ENCODE data around the gene TTC27. TPM values are rescaled to one million over a fixed set of nuclear protein-coding genes. Genes with fewer than 3 reads are reported as not detected.

The TTC27 gene
- total and polyA plus RNA-seq, 10 of the 15 experiments (the other 5 are each of a cell fraction or from before 2014, with no cell fraction given) = 20.4 to 34.9 (median 26.0) TPM

- POLR2A ChIA-PET = interaction anchor here (0.6 to 1.2 kb wide), 2 partner anchors 16 to 734 kb away, joined by 3 to 6 read pairs; no protein-coding TSS in a partner anchor
- intact Hi-C loops (cut with micrococcal nuclease; ENCODE audit: unreplicated experiment) = no loop called here
- WGBS (ENCODE audit: insufficient coverage, insufficient replicate concordance, low lambda C conversion rate, missing lambda C conversion rate) = over 99% methylated on average over 5 of the region's 5 CpGs
- FAIRE-seq (no peak), DNase-seq (ENCODE audit: low read depth, low spot score) (no peak), ATAC-seq (no peak)
- Histone ChIP-seq H3K4me3 (no peak overlapping the region), H2AFZ (ENCODE audit: control insufficient read depth, low read depth, low read length) (no peak overlapping the region), H3K4me2 (ENCODE audit: control insufficient read depth, insufficient read depth) (no peak overlapping the region), H3K9me3 (replicated peaks; ENCODE audit: control insufficient read depth, insufficient read depth, low read length) (no peaks in the 10 kb centered on the region), H4K20me1 (ENCODE audit: control insufficient read depth, insufficient read depth) (no peaks in the 10 kb centered on the region), H3K79me2 (ENCODE audit: control insufficient read depth, insufficient read depth, low read length) (no peaks in the 10 kb centered on the region), H3K36me3 (ENCODE audit: control insufficient read depth in 2 of 2, insufficient read depth in 2 of 2, low read length in 1 of 2) (peaks cover 0 to 5% of the 10 kb centered on the region in 2 experiments; a peak in 3 of 4 replicates), H3K27me3 (replicated peaks in 1 of 2; ENCODE audit: control insufficient read depth in 2 of 2, insufficient read depth in 2 of 2, low read length in 1 of 2) (no peaks in the 10 kb centered on the region), H3K4me1 (ENCODE audit: control insufficient read depth, insufficient read depth, low read length) (no peaks in the 10 kb centered on the region), H3K27ac (ENCODE audit: control insufficient read depth, insufficient read depth) (no peak overlapping the region), H3K9ac (ENCODE audit: control insufficient read depth, insufficient read depth, low read length) (no peak overlapping the region)
- CTCF ChIA-PET = interaction anchor here (0.7 to 1.3 kb wide), 3 partner anchors 11 to 936 kb away, joined by 3 to 7 read pairs (median 4); no protein-coding TSS in a partner anchor
- TSS peak; percentile 40 for BruUV-seq (replicated peaks)
- in situ Hi-C loops (cut with MboI) = no loop called here
- TF ChIP-seq, protein P1, sequence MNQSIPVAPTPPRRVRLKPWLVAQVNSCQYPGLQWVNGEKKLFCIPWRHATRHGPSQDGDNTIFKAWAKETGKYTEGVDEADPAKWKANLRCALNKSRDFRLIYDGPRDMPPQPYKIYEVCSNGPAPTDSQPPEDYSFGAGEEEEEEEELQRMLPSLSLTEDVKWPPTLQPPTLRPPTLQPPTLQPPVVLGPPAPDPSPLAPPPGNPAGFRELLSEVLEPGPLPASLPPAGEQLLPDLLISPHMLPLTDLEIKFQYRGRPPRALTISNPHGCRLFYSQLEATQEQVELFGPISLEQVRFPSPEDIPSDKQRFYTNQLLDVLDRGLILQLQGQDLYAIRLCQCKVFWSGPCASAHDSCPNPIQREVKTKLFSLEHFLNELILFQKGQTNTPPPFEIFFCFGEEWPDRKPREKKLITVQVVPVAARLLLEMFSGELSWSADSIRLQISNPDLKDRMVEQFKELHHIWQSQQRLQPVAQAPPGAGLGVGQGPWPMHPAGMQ (IDR thresholded peaks at IDR 0.05; ENCODE audit: borderline replicate concordance) = no peak
- TF ChIP-seq, protein P2, sequence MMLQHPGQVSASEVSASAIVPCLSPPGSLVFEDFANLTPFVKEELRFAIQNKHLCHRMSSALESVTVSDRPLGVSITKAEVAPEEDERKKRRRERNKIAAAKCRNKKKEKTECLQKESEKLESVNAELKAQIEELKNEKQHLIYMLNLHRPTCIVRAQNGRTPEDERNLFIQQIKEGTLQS (IDR thresholded peaks at IDR 0.05; ENCODE audit: borderline replicate concordance, extremely low read depth, low read depth, low read length) = no peak
- TF ChIP-seq, protein P3, sequence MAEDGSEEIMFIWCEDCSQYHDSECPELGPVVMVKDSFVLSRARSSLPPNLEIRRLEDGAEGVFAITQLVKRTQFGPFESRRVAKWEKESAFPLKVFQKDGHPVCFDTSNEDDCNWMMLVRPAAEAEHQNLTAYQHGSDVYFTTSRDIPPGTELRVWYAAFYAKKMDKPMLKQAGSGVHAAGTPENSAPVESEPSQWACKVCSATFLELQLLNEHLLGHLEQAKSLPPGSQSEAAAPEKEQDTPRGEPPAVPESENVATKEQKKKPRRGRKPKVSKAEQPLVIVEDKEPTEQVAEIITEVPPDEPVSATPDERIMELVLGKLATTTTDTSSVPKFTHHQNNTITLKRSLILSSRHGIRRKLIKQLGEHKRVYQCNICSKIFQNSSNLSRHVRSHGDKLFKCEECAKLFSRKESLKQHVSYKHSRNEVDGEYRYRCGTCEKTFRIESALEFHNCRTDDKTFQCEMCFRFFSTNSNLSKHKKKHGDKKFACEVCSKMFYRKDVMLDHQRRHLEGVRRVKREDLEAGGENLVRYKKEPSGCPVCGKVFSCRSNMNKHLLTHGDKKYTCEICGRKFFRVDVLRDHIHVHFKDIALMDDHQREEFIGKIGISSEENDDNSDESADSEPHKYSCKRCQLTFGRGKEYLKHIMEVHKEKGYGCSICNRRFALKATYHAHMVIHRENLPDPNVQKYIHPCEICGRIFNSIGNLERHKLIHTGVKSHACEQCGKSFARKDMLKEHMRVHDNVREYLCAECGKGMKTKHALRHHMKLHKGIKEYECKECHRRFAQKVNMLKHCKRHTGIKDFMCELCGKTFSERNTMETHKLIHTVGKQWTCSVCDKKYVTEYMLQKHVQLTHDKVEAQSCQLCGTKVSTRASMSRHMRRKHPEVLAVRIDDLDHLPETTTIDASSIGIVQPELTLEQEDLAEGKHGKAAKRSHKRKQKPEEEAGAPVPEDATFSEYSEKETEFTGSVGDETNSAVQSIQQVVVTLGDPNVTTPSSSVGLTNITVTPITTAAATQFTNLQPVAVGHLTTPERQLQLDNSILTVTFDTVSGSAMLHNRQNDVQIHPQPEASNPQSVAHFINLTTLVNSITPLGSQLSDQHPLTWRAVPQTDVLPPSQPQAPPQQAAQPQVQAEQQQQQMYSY (CRISPR knock-in tag; IDR thresholded peaks at IDR 0.05) = no peak
- TF ChIP-seq NR2F1 (conservative IDR thresholded peaks at IDR 0.05) (no peak), NFXL1 (IDR thresholded peaks at IDR 0.05; ENCODE audit: borderline replicate concordance) (no peak), SMAD1 (IDR thresholded peaks at IDR 0.05; ENCODE audit: low read depth, partially characterized antibody) (no peak), RBBP5 (conservative IDR thresholded peaks at IDR 0.05) (no peak), CBFB (IDR thresholded peaks at IDR 0.05; ENCODE audit: low read depth) (no peak), TCF12 (IDR thresholded peaks at IDR 0.05; ENCODE audit: low read depth, low read length) (no peak), HSF1 (IDR thresholded peaks at IDR 0.05; ENCODE audit: low read depth, low read length) (no peak), CHD4 (IDR thresholded peaks at IDR 0.05) (no peak), SKIL (IDR thresholded peaks at IDR 0.05; ENCODE audit: low read depth, poor library complexity, severe bottlenecking) (no peak)
- TF ChIP-seq, protein P4, sequence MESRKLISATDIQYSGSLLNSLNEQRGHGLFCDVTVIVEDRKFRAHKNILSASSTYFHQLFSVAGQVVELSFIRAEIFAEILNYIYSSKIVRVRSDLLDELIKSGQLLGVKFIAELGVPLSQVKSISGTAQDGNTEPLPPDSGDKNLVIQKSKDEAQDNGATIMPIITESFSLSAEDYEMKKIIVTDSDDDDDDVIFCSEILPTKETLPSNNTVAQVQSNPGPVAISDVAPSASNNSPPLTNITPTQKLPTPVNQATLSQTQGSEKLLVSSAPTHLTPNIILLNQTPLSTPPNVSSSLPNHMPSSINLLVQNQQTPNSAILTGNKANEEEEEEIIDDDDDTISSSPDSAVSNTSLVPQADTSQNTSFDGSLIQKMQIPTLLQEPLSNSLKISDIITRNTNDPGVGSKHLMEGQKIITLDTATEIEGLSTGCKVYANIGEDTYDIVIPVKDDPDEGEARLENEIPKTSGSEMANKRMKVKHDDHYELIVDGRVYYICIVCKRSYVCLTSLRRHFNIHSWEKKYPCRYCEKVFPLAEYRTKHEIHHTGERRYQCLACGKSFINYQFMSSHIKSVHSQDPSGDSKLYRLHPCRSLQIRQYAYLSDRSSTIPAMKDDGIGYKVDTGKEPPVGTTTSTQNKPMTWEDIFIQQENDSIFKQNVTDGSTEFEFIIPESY (IDR thresholded peaks at IDR 0.05) = no peak
- SMC1A ChIA-PET (ENCODE audit: uncharacterized antibody, unreplicated experiment) = interaction anchor here (1.0 kb wide), 1 partner anchor 19 kb away, joined by 3 read pairs; the partner anchor contains the start of gene TTC27
- RAD21 ChIA-PET (ENCODE audit: unreplicated experiment) = no interaction called here
Measured at GRCh38 chr2:32647180-32647651, 19.4 kb downstream of the TTC27 start.
